K562 (cell line): ENCODE measurements around the gene MSH3. TPM values are rescaled to one million over a fixed set of nuclear protein-coding genes. Genes with fewer than 3 reads are reported as not detected.

Experiments
- MED1 ChIP-seq: sonication (generic); formaldehyde crosslinking; IDR thresholded peaks from 2 replicates; pipeline ENCODE4 v1.8.1; 2023; ENCODE audit warnings: missing genetic modification reagents, borderline replicate concordance
- RFX5 ChIP-seq: IDR thresholded peaks from 2 replicates; pipeline ENCODE4 v1.6.1; 2011; ENCODE audit warnings: low read depth, mild to moderate bottlenecking, improper control_type of control experiment, low read length
- ZNF12 ChIP-seq: sonication (generic); formaldehyde crosslinking; IDR thresholded peaks from 2 replicates; pipeline ENCODE4 v1.4.0; 2020; ENCODE audit warnings: mild to moderate bottlenecking, missing genetic modification reagents
- ZNF589 ChIP-seq: fragments of 200-800 bp; sonication (Bioruptor generic); IDR thresholded peaks from 2 replicates; pipeline ENCODE4 v1.6.1; 2016; ENCODE audit warnings: low read depth, missing genetic modification characterization, missing compliant biosample characterization
- polyA plus RNA-seq, 8 experiments: library from polyadenylated mRNA; depleted of rRNA in 4 of 8; stranded (reverse) in 5 of 8; unstranded in 3 of 8; fragments of >200 nt; fragmentation: Nextera tagmentation in 2 of 8; fragmentation: Illumina TruSeq in 1 of 8; extraction: Ambion mirVana in 2 of 8; extraction: Trizol in 1 of 8; gene quantifications; 2 replicates each; pipeline versions ENCODE4 v1.2.1 to v1.2.3, GENCODE V29; 2011 to 2014; ENCODE audit warnings: inconsistent platforms in 1 of 8, missing spikeins in 1 of 8
- total RNA-seq, 7 experiments: library from RNA; depleted of rRNA in 6 of 7; stranded (reverse); fragments of >200 nt in 6 of 7; fragmentation: Illumina TruSeq in 2 of 7; extraction: Trizol in 2 of 7; gene quantifications; 2 replicates each; pipeline versions ENCODE4 v1.2.1 to v1.2.3, GENCODE V29; 2011 to 2021; ENCODE audit warnings: low replicate concordance in 1 of 7
- TF ChIP-seq, protein P1 (sequence below): fragments of 250-450 bp; sonication (Bioruptor Pico); IDR thresholded peaks from 2 replicates; pipeline ENCODE4 v1.5.0; 2021
- TF ChIP-seq, protein P2 (sequence below): fragments of 200-800 bp; sonication (Bioruptor generic); IDR thresholded peaks from 2 replicates; pipeline ENCODE4 v1.6.1; 2017; ENCODE audit warnings: missing genetic modification characterization, missing compliant biosample characterization
- TF ChIP-seq, protein P3 (sequence below): fragments of 250-450 bp; sonication (Bioruptor Pico); IDR thresholded peaks from 2 replicates; pipeline ENCODE4 v1.9.0; 2021; ENCODE audit warnings: mild to moderate bottlenecking
- TF ChIP-seq, protein P4 (sequence below), 2 experiments: fragments of 450-650 bp; formaldehyde crosslinking in 1 of 2; IDR thresholded peaks; 2 replicates each; pipeline versions ENCODE4 v1.4.0 to v1.6.1; 2014 to 2020; ENCODE audit warnings: mild to moderate bottlenecking in 2 of 2, borderline replicate concordance in 1 of 2, low read depth in 1 of 2
- TF ChIP-seq, protein P5 (sequence below): sonication (generic); formaldehyde crosslinking; IDR thresholded peaks from 2 replicates; pipeline ENCODE4 v1.8.1; 2023; ENCODE audit warnings: mild to moderate bottlenecking, missing genetic modification reagents

The MSH3 gene
- total and polyA plus RNA-seq, 9 of the 15 experiments (the other 6 are each of a cell fraction or from before 2014, with no cell fraction given): 3.9 to 17.2 (median 13.2) TPM

DNA sequence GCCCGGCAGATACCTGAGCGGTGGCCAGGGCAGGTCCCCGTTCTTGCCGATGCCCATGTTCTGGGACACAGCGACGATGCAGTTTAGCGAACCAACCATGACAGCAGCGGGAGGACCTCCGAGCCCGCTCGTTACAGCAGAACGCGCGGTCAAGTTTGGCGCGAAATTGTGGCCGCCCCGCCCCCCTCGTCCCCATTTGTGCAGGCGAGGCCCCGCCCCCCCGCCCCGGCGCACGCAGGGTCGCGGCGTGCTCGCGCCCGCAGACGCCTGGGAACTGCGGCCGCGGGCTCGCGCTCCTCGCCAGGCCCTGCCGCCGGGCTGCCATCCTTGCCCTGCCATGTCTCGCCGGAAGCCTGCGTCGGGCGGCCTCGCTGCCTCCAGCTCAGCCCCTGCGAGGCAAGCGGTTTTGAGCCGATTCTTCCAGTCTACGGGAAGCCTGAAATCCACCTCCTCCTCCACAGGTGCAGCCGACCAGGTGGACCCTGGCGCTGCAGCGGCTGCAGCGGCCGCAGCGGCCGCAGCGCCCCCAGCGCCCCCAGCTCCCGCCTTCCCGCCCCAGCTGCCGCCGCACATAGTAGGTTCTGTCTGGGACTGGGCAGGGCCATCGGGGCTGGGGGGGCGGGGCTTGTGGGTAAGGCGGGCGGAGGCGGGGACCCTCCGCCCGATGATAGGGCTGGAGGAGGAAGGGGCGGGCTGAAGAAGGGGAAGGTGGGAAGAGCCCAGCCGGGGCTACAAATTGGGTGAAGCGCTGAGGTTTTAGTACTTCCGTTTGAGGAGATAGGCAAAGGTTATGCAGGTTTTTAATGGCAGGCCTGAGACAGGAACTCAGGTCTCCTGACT lies at the start of gene MSH3, which contains the start of gene DHFR (continued):
- TF ChIP-seq MED1 (CRISPR knock-in tag): no peak
- TF ChIP-seq ZNF12 (CRISPR knock-in tag): 0 out of 2 replicates have a peak, but pooled peaks have one; percentile 68
- TF ChIP-seq, protein P1, sequence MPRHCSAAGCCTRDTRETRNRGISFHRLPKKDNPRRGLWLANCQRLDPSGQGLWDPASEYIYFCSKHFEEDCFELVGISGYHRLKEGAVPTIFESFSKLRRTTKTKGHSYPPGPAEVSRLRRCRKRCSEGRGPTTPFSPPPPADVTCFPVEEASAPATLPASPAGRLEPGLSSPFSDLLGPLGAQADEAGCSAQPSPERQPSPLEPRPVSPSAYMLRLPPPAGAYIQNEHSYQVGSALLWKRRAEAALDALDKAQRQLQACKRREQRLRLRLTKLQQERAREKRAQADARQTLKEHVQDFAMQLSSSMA: no peak
- TF ChIP-seq, protein P2, sequence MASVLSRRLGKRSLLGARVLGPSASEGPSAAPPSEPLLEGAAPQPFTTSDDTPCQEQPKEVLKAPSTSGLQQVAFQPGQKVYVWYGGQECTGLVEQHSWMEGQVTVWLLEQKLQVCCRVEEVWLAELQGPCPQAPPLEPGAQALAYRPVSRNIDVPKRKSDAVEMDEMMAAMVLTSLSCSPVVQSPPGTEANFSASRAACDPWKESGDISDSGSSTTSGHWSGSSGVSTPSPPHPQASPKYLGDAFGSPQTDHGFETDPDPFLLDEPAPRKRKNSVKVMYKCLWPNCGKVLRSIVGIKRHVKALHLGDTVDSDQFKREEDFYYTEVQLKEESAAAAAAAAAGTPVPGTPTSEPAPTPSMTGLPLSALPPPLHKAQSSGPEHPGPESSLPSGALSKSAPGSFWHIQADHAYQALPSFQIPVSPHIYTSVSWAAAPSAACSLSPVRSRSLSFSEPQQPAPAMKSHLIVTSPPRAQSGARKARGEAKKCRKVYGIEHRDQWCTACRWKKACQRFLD (CRISPR knock-in tag): peak; percentile 67; the same call in 1 of the 2 replicates
- 0 out of 2 replicates have a peak, but pooled peaks have one; percentile 32 for TF ChIP-seq ZNF589
- TF ChIP-seq, protein P3, sequence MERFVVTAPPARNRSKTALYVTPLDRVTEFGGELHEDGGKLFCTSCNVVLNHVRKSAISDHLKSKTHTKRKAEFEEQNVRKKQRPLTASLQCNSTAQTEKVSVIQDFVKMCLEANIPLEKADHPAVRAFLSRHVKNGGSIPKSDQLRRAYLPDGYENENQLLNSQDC (CRISPR knock-in tag): no peak
- TF ChIP-seq, protein P4, sequence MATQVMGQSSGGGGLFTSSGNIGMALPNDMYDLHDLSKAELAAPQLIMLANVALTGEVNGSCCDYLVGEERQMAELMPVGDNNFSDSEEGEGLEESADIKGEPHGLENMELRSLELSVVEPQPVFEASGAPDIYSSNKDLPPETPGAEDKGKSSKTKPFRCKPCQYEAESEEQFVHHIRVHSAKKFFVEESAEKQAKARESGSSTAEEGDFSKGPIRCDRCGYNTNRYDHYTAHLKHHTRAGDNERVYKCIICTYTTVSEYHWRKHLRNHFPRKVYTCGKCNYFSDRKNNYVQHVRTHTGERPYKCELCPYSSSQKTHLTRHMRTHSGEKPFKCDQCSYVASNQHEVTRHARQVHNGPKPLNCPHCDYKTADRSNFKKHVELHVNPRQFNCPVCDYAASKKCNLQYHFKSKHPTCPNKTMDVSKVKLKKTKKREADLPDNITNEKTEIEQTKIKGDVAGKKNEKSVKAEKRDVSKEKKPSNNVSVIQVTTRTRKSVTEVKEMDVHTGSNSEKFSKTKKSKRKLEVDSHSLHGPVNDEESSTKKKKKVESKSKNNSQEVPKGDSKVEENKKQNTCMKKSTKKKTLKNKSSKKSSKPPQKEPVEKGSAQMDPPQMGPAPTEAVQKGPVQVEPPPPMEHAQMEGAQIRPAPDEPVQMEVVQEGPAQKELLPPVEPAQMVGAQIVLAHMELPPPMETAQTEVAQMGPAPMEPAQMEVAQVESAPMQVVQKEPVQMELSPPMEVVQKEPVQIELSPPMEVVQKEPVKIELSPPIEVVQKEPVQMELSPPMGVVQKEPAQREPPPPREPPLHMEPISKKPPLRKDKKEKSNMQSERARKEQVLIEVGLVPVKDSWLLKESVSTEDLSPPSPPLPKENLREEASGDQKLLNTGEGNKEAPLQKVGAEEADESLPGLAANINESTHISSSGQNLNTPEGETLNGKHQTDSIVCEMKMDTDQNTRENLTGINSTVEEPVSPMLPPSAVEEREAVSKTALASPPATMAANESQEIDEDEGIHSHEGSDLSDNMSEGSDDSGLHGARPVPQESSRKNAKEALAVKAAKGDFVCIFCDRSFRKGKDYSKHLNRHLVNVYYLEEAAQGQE (IDR thresholded peaks at IDR 0.05; ENCODE audit: borderline replicate concordance): no peak
- TF ChIP-seq, protein P4 (CRISPR knock-in tag; IDR thresholded peaks at IDR 0.05; ENCODE audit: low read depth): no peak
- TF ChIP-seq RFX5: no peak
- TF ChIP-seq, protein P5, sequence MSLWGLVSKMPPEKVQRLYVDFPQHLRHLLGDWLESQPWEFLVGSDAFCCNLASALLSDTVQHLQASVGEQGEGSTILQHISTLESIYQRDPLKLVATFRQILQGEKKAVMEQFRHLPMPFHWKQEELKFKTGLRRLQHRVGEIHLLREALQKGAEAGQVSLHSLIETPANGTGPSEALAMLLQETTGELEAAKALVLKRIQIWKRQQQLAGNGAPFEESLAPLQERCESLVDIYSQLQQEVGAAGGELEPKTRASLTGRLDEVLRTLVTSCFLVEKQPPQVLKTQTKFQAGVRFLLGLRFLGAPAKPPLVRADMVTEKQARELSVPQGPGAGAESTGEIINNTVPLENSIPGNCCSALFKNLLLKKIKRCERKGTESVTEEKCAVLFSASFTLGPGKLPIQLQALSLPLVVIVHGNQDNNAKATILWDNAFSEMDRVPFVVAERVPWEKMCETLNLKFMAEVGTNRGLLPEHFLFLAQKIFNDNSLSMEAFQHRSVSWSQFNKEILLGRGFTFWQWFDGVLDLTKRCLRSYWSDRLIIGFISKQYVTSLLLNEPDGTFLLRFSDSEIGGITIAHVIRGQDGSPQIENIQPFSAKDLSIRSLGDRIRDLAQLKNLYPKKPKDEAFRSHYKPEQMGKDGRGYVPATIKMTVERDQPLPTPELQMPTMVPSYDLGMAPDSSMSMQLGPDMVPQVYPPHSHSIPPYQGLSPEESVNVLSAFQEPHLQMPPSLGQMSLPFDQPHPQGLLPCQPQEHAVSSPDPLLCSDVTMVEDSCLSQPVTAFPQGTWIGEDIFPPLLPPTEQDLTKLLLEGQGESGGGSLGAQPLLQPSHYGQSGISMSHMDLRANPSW: no peak
